HEK293 (cell line): ENCODE measurements around the gene MINDY1.
A peak's percentile ranks its signal among the peaks of the same experiment; 100 is the strongest.

Experiments
- BCL11A ChIP-seq: fragments of 450-650 bp; formaldehyde crosslinking; IDR thresholded peaks from 2 replicates; pipeline ENCODE4 v1.5.1; 2016; ENCODE audit warnings: low read depth, missing biosample characterization, missing genetic modification characterization
- EGR2 ChIP-seq: fragments of 450-650 bp; formaldehyde crosslinking; IDR thresholded peaks from 2 replicates; pipeline ENCODE4 v1.5.1; 2016; ENCODE audit warnings: low read depth, missing biosample characterization, missing genetic modification characterization
- GLIS2 ChIP-seq: fragments of 450-650 bp; formaldehyde crosslinking; IDR thresholded peaks from 2 replicates; pipeline ENCODE4 v1.5.1; 2016; ENCODE audit warnings: missing biosample characterization, missing genetic modification characterization
- KLF7 ChIP-seq: fragments of 450-650 bp; formaldehyde crosslinking; IDR thresholded peaks from 2 replicates; pipeline ENCODE4 v1.5.1; 2016; ENCODE audit warnings: missing biosample characterization, missing genetic modification characterization, borderline replicate concordance
- KLF8 ChIP-seq: fragments of 450-650 bp; formaldehyde crosslinking; IDR thresholded peaks from 2 replicates; pipeline ENCODE4 v1.5.1; 2016; ENCODE audit warnings: missing biosample characterization, missing genetic modification characterization
- SCRT2 ChIP-seq: fragments of 450-650 bp; formaldehyde crosslinking; IDR thresholded peaks from 2 replicates; pipeline ENCODE4 v1.5.1; 2016; ENCODE audit warnings: missing biosample characterization, missing genetic modification characterization
- ZBTB8A ChIP-seq: fragments of 450-650 bp; formaldehyde crosslinking; IDR thresholded peaks from 2 replicates; pipeline ENCODE4 v1.5.1; 2016; ENCODE audit warnings: missing biosample characterization, missing genetic modification characterization
- ZEB2 ChIP-seq: fragments of 450-650 bp; formaldehyde crosslinking; IDR thresholded peaks from 2 replicates; pipeline ENCODE4 v1.5.1; 2016; ENCODE audit warnings: missing biosample characterization, missing genetic modification characterization
- ZFP41 ChIP-seq: fragments of 450-650 bp; formaldehyde crosslinking; IDR thresholded peaks from 2 replicates; pipeline ENCODE4 v1.5.1; 2016; ENCODE audit warnings: missing biosample characterization, missing genetic modification characterization, borderline replicate concordance
- ZNF132 ChIP-seq: fragments of 450-650 bp; formaldehyde crosslinking; IDR thresholded peaks from 2 replicates; pipeline ENCODE4 v1.5.1; 2017; ENCODE audit warnings: missing biosample characterization, missing genetic modification characterization, borderline replicate concordance
- ZNF2 ChIP-seq: fragments of 450-650 bp; formaldehyde crosslinking; IDR thresholded peaks from 2 replicates; pipeline ENCODE4 v1.5.1; 2016; ENCODE audit warnings: missing biosample characterization, missing genetic modification characterization
- ZNF202 ChIP-seq: fragments of 450-650 bp; formaldehyde crosslinking; IDR thresholded peaks from 2 replicates; pipeline ENCODE4 v1.5.1; 2016; ENCODE audit warnings: missing biosample characterization, missing genetic modification characterization, borderline replicate concordance
- ZNF324 ChIP-seq: fragments of 450-650 bp; formaldehyde crosslinking; IDR thresholded peaks from 2 replicates; pipeline ENCODE4 v1.5.1; 2016; ENCODE audit warnings: missing biosample characterization, missing genetic modification characterization
- ZNF366 ChIP-seq: fragments of 450-650 bp; formaldehyde crosslinking; conservative IDR thresholded peaks from 2 replicates; pipeline ENCODE4 v1.5.1; 2016; ENCODE audit warnings: missing biosample characterization, missing genetic modification characterization
- ZNF433 ChIP-seq: fragments of 450-650 bp; formaldehyde crosslinking; IDR thresholded peaks from 2 replicates; pipeline ENCODE4 v1.5.1; 2016; ENCODE audit warnings: missing biosample characterization, missing genetic modification characterization, low read depth
- ZNF558 ChIP-seq: fragments of 450-650 bp; formaldehyde crosslinking; IDR thresholded peaks from 2 replicates; pipeline ENCODE4 v1.5.1; 2016; ENCODE audit warnings: missing biosample characterization, missing genetic modification characterization
- ZNF792 ChIP-seq: fragments of 450-650 bp; formaldehyde crosslinking; IDR thresholded peaks from 2 replicates; pipeline ENCODE4 v1.5.1; 2016; ENCODE audit warnings: missing biosample characterization, missing genetic modification characterization
- ZSCAN23 ChIP-seq: fragments of 450-650 bp; formaldehyde crosslinking; IDR thresholded peaks from 2 replicates; pipeline ENCODE4 v1.5.1; 2016; ENCODE audit warnings: missing biosample characterization, missing genetic modification characterization
- TF ChIP-seq, protein P1 (sequence below): fragments of 450-650 bp; formaldehyde crosslinking; IDR thresholded peaks from 2 replicates; pipeline ENCODE4 v1.5.1; 2016; ENCODE audit warnings: missing biosample characterization, missing genetic modification characterization
- TF ChIP-seq, protein P2 (sequence below): fragments of 450-650 bp; formaldehyde crosslinking; conservative IDR thresholded peaks from 2 replicates; pipeline ENCODE4 v1.5.1; 2016; ENCODE audit warnings: low read depth, missing biosample characterization, missing genetic modification characterization
- TF ChIP-seq, protein P3 (sequence below): fragments of 450-650 bp; formaldehyde crosslinking; IDR thresholded peaks from 2 replicates; pipeline ENCODE4 v1.5.1; 2016; ENCODE audit warnings: missing biosample characterization, missing genetic modification characterization
- TF ChIP-seq, protein P4 (sequence below): fragments of 450-650 bp; formaldehyde crosslinking; IDR thresholded peaks from 2 replicates; pipeline ENCODE4 v1.5.1; 2016; ENCODE audit warnings: missing biosample characterization, missing genetic modification characterization
- TF ChIP-seq, protein P5 (sequence below): fragments of 450-650 bp; formaldehyde crosslinking; IDR thresholded peaks from 2 replicates; pipeline ENCODE4 v1.5.1; 2017; ENCODE audit warnings: missing biosample characterization, mild to moderate bottlenecking, missing genetic modification characterization, moderate library complexity
- TF ChIP-seq, protein P6 (sequence below): fragments of 450-650 bp; formaldehyde crosslinking; IDR thresholded peaks from 2 replicates; pipeline ENCODE4 v1.5.1; 2017; ENCODE audit warnings: missing biosample characterization, missing genetic modification characterization

Gene MINDY1

DNA sequence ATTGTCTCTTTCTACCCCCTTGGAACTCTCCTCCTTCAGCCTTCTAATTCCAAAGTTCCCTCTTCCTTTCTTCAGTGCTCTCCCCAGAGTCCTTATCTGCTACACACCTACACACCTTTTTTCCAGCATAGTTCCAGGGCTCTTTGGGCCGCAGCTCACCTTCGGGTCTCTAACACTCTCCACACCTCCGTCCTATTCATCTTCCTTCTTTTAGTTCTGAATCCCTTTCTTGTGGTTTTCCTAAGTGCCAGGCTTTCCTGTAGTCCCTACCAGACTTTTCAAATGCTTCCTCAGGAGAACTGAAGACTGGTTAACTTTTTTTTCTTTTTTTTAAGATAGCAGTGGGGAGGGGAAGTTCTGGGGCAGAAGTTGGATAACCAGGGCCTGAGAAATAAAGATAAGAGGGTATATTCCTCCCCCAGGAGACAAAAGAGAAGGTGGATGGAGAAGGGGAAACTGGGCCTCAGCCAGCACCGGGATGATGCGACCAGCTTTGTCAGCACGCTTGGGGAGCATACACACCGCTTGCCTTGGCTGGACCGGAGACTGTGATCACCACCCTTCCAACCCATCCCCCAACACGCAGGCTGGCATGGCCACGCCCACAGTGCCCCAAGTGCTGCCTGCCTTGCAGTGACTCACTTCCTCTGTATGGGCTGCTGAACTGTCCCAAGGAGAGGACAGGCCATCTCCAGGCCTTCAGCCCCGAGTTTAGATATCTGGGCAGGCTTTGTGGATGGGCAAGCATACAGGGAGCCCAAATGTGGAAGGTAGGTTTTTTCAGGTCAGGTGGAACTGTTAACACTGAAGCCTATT lies 29.6 kb downstream of the MINDY1 start (continued):
- TF ChIP-seq, protein P1, sequence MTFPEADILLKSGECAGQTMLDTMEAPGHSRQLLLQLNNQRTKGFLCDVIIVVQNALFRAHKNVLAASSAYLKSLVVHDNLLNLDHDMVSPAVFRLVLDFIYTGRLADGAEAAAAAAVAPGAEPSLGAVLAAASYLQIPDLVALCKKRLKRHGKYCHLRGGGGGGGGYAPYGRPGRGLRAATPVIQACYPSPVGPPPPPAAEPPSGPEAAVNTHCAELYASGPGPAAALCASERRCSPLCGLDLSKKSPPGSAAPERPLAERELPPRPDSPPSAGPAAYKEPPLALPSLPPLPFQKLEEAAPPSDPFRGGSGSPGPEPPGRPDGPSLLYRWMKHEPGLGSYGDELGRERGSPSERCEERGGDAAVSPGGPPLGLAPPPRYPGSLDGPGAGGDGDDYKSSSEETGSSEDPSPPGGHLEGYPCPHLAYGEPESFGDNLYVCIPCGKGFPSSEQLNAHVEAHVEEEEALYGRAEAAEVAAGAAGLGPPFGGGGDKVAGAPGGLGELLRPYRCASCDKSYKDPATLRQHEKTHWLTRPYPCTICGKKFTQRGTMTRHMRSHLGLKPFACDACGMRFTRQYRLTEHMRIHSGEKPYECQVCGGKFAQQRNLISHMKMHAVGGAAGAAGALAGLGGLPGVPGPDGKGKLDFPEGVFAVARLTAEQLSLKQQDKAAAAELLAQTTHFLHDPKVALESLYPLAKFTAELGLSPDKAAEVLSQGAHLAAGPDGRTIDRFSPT = no peak
- no peak for TF ChIP-seq ZNF132
- no peak for TF ChIP-seq ZNF433
- TF ChIP-seq, protein P2, sequence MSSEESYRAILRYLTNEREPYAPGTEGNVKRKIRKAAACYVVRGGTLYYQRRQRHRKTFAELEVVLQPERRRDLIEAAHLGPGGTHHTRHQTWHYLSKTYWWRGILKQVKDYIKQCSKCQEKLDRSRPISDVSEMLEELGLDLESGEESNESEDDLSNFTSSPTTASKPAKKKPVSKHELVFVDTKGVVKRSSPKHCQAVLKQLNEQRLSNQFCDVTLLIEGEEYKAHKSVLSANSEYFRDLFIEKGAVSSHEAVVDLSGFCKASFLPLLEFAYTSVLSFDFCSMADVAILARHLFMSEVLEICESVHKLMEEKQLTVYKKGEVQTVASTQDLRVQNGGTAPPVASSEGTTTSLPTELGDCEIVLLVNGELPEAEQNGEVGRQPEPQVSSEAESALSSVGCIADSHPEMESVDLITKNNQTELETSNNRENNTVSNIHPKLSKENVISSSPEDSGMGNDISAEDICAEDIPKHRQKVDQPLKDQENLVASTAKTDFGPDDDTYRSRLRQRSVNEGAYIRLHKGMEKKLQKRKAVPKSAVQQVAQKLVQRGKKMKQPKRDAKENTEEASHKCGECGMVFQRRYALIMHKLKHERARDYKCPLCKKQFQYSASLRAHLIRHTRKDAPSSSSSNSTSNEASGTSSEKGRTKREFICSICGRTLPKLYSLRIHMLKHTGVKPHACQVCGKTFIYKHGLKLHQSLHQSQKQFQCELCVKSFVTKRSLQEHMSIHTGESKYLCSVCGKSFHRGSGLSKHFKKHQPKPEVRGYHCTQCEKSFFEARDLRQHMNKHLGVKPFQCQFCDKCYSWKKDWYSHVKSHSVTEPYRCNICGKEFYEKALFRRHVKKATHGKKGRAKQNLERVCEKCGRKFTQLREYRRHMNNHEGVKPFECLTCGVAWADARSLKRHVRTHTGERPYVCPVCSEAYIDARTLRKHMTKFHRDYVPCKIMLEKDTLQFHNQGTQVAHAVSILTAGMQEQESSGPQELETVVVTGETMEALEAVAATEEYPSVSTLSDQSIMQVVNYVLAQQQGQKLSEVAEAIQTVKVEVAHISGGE (tag by site-specific recombination) = 0 out of 2 replicates have a peak, but pooled peaks have one; percentile 13
- no peak for TF ChIP-seq ZFP41 (tag by site-specific recombination)
- TF ChIP-seq, protein P3, sequence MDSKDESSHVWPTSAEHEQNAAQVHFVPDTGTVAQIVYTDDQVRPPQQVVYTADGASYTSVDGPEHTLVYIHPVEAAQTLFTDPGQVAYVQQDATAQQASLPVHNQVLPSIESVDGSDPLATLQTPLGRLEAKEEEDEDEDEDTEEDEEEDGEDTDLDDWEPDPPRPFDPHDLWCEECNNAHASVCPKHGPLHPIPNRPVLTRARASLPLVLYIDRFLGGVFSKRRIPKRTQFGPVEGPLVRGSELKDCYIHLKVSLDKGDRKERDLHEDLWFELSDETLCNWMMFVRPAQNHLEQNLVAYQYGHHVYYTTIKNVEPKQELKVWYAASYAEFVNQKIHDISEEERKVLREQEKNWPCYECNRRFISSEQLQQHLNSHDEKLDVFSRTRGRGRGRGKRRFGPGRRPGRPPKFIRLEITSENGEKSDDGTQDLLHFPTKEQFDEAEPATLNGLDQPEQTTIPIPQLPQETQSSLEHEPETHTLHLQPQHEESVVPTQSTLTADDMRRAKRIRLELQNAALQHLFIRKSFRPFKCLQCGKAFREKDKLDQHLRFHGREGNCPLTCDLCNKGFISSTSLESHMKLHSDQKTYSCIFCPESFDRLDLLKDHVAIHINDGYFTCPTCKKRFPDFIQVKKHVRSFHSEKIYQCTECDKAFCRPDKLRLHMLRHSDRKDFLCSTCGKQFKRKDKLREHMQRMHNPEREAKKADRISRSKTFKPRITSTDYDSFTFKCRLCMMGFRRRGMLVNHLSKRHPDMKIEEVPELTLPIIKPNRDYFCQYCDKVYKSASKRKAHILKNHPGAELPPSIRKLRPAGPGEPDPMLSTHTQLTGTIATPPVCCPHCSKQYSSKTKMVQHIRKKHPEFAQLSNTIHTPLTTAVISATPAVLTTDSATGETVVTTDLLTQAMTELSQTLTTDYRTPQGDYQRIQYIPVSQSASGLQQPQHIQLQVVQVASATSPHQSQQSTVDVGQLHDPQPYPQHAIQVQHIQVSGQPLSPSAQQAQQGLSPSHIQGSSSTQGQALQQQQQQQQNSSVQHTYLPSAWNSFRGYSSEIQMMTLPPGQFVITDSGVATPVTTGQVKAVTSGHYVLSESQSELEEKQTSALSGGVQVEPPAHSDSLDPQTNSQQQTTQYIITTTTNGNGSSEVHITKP (tag by site-specific recombination) = peak; percentile 69
- 0 out of 2 replicates have a peak, but pooled peaks have one; percentile 14 for TF ChIP-seq BCL11A (tag by site-specific recombination)
- 0 out of 2 replicates have a peak, but pooled peaks have one; percentile 18 for TF ChIP-seq ZNF2 (tag by site-specific recombination)
- TF ChIP-seq GLIS2 (tag by site-specific recombination) = peak; percentile 80
- TF ChIP-seq KLF7 (tag by site-specific recombination) = no peak
- TF ChIP-seq ZNF792 (tag by site-specific recombination) = no peak
- TF ChIP-seq ZNF324 = peak; percentile 71
- TF ChIP-seq KLF8 (tag by site-specific recombination) = 0 out of 2 replicates have a peak, but pooled peaks have one; percentile 43
- TF ChIP-seq EGR2 = peak; percentile 56; the same call in 1 of the 2 replicates
- TF ChIP-seq, protein P4, sequence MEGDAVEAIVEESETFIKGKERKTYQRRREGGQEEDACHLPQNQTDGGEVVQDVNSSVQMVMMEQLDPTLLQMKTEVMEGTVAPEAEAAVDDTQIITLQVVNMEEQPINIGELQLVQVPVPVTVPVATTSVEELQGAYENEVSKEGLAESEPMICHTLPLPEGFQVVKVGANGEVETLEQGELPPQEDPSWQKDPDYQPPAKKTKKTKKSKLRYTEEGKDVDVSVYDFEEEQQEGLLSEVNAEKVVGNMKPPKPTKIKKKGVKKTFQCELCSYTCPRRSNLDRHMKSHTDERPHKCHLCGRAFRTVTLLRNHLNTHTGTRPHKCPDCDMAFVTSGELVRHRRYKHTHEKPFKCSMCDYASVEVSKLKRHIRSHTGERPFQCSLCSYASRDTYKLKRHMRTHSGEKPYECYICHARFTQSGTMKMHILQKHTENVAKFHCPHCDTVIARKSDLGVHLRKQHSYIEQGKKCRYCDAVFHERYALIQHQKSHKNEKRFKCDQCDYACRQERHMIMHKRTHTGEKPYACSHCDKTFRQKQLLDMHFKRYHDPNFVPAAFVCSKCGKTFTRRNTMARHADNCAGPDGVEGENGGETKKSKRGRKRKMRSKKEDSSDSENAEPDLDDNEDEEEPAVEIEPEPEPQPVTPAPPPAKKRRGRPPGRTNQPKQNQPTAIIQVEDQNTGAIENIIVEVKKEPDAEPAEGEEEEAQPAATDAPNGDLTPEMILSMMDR (tag by site-specific recombination) = no peak
- TF ChIP-seq ZNF558 (tag by site-specific recombination) = no peak
- peak; percentile 81 for TF ChIP-seq ZNF366 (tag by site-specific recombination)
- TF ChIP-seq ZNF202 (tag by site-specific recombination) = no peak
- TF ChIP-seq, protein P5, sequence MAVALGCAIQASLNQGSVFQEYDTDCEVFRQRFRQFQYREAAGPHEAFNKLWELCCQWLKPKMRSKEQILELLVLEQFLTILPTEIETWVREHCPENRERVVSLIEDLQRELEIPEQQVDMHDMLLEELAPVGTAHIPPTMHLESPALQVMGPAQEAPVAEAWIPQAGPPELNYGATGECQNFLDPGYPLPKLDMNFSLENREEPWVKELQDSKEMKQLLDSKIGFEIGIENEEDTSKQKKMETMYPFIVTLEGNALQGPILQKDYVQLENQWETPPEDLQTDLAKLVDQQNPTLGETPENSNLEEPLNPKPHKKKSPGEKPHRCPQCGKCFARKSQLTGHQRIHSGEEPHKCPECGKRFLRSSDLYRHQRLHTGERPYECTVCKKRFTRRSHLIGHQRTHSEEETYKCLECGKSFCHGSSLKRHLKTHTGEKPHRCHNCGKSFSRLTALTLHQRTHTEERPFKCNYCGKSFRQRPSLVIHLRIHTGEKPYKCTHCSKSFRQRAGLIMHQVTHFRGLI (tag by site-specific recombination) = 0 out of 2 replicates have a peak, but pooled peaks have one; percentile 40
- TF ChIP-seq, protein P6, sequence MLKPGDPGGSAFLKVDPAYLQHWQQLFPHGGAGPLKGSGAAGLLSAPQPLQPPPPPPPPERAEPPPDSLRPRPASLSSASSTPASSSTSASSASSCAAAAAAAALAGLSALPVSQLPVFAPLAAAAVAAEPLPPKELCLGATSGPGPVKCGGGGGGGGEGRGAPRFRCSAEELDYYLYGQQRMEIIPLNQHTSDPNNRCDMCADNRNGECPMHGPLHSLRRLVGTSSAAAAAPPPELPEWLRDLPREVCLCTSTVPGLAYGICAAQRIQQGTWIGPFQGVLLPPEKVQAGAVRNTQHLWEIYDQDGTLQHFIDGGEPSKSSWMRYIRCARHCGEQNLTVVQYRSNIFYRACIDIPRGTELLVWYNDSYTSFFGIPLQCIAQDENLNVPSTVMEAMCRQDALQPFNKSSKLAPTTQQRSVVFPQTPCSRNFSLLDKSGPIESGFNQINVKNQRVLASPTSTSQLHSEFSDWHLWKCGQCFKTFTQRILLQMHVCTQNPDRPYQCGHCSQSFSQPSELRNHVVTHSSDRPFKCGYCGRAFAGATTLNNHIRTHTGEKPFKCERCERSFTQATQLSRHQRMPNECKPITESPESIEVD (tag by site-specific recombination) = no peak
- TF ChIP-seq ZSCAN23 = no peak
- TF ChIP-seq SCRT2 (tag by site-specific recombination) = no peak
- peak; percentile 72 for TF ChIP-seq ZEB2 (tag by site-specific recombination)
- 0 out of 2 replicates have a peak, but pooled peaks have one; percentile 44 for TF ChIP-seq ZBTB8A
